ENCODE results near the gene ARHGEF25. TPM values are rescaled to one million over a fixed set of nuclear protein-coding genes. Genes with fewer than 3 reads are reported as not detected.
A peak's percentile ranks its signal among the peaks of the same experiment; 100 is the strongest.

ARHGEF25 gene
- total RNA-seq, 1 experiment from 2014 or later = 5.2 TPM

DNA sequence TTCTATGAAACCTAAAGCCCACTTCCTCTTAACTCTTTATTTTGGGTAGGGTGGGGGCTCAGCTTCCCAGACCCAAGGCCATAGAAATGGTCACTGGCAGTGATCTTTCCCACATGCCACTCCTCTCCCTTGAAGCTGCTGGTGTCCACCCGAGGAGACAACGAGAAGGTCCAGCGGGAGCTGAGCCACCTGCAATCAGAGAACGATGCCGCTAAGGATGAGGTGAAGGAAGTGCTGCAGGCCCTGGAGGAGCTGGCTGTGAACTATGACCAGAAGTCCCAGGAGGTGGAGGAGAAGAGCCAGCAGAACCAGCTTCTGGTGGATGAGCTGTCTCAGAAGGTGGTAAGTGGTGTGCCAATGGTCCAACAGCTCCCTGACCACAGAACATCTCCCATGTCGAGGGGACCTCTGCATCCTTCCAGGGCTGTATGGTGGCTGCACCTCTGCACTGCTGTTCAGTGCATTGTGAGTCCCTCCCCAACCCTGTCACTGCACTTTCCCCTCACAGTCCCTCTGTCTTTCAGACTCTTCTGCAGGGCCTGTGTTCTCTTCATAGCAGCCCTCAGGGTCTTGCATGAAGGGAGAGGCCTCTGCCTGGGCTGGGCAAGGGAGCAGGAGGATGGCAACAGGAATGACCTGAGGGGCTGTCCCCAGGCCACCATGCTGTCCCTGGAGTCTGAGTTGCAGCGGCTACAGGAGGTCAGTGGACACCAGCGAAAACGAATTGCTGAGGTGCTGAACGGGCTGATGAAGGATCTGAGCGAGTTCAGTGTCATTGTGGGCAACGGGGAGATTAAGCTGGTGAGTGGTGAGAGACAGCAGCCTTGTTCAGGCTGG is 39.1 kb upstream of the ARHGEF25 start:
- BruUV-seq (replicated peaks) = no TSS peak
- Histone ChIP-seq H3K27me3 (replicated peaks; ENCODE audit: control insufficient read depth, insufficient read depth, low read length) (no peaks in the 10 kb centered on the region), H3K36me3 (ENCODE audit: control insufficient read depth, insufficient read depth, low read length) (no peaks in the 10 kb centered on the region), H3K9me3 (no peaks in the 10 kb centered on the region), H3K4me3 (ENCODE audit: low read depth, low read length) (no peak overlapping the region), H3K4me1 (0 out of 2 replicates have a peak, but pooled peaks cover 4% of the 10 kb centered on the region)
- peaks cover 3% of the 10 kb centered on the region for H3K27me3 Mint-ChIP-seq (ENCODE audit: insufficient read depth, unreplicated experiment)
- intact Hi-C loops (cut with micrococcal nuclease; ENCODE audit: unreplicated experiment) = no loop called here
- TF ChIP-seq, protein P1, sequence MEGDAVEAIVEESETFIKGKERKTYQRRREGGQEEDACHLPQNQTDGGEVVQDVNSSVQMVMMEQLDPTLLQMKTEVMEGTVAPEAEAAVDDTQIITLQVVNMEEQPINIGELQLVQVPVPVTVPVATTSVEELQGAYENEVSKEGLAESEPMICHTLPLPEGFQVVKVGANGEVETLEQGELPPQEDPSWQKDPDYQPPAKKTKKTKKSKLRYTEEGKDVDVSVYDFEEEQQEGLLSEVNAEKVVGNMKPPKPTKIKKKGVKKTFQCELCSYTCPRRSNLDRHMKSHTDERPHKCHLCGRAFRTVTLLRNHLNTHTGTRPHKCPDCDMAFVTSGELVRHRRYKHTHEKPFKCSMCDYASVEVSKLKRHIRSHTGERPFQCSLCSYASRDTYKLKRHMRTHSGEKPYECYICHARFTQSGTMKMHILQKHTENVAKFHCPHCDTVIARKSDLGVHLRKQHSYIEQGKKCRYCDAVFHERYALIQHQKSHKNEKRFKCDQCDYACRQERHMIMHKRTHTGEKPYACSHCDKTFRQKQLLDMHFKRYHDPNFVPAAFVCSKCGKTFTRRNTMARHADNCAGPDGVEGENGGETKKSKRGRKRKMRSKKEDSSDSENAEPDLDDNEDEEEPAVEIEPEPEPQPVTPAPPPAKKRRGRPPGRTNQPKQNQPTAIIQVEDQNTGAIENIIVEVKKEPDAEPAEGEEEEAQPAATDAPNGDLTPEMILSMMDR (IDR thresholded peaks at IDR 0.05; ENCODE audit: insufficient read depth in 1 of 2, low read depth in 1 of 2, low read length in 1 of 2, severe bottlenecking in 1 of 2, unreplicated experiment in 1 of 2) = no peak
- no peaks in the 10 kb centered on the region for H3K9me3 Mint-ChIP-seq (ENCODE audit: unreplicated experiment)
- no peak overlapping the region for H3K4me3 Mint-ChIP-seq (ENCODE audit: unreplicated experiment)
- CTCF ChIA-PET = interaction anchor here (0.5 kb wide), 1 partner anchor 11 kb away, joined by 4 read pairs; no protein-coding TSS in a partner anchor
- no peaks in the 10 kb centered on the region for H3K4me1 Mint-ChIP-seq (ENCODE audit: low read depth, unreplicated experiment)
- no peak overlapping the region for H3K27ac Mint-ChIP-seq (ENCODE audit: unreplicated experiment)
- POLR2A ChIA-PET = no interaction called here
- peaks cover 7% of the 10 kb centered on the region for H3K36me3 Mint-ChIP-seq (ENCODE audit: insufficient read depth, unreplicated experiment)
- no peak for DNase-seq

DNA sequence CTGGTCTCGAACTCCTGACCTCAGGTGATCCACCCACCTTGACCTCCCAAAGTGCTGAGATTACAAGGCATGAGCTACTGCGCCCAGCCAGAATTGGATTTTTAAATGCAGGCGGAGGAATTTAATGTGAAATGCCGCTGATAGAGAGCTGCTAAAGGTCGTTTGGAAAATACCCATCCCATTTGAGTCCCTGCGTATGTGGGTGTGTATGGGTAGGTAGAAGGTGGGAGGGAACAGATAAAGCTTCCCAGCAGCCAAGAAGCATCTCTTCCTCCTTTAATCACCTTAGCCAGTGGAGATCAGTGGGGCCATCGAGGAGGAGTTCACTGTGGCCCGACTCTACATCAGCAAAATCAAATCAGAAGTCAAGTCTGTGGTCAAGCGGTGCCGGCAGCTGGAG is 36.4 kb upstream of the ARHGEF25 start:
- intact Hi-C loops (cut with micrococcal nuclease; ENCODE audit: unreplicated experiment) = no loop called here
- Mint-ChIP-seq H3K27me3 (ENCODE audit: insufficient read depth, unreplicated experiment) (no peaks in the 10 kb centered on the region), H3K27ac (ENCODE audit: unreplicated experiment) (no peak overlapping the region), H3K9me3 (ENCODE audit: unreplicated experiment) (no peaks in the 10 kb centered on the region), H3K4me1 (ENCODE audit: low read depth, unreplicated experiment) (peaks cover 6% of the 10 kb centered on the region), H3K4me3 (ENCODE audit: unreplicated experiment) (no peak overlapping the region), H3K36me3 (ENCODE audit: insufficient read depth, unreplicated experiment) (peaks cover 7% of the 10 kb centered on the region)
- TF ChIP-seq, protein P1 (IDR thresholded peaks at IDR 0.05; ENCODE audit: insufficient read depth in 1 of 2, low read depth in 1 of 2, low read length in 1 of 2, severe bottlenecking in 1 of 2, unreplicated experiment in 1 of 2) = no peak
- Histone ChIP-seq H3K27me3 (replicated peaks; ENCODE audit: control insufficient read depth, insufficient read depth, low read length) (no peaks in the 10 kb centered on the region), H3K36me3 (ENCODE audit: control insufficient read depth, insufficient read depth, low read length) (no peaks in the 10 kb centered on the region), H3K9me3 (no peaks in the 10 kb centered on the region), H3K4me1 (peaks cover 12% of the 10 kb centered on the region), H3K4me3 (ENCODE audit: low read depth, low read length) (no peak overlapping the region)
- POLR2A ChIA-PET = no interaction called here
- no peak for DNase-seq
- BruUV-seq (replicated peaks) = no TSS peak
- CTCF ChIA-PET = interaction anchor here (0.6 kb wide), 1 partner anchor 19 kb away, joined by 5 read pairs; no protein-coding TSS in a partner anchor

DNA sequence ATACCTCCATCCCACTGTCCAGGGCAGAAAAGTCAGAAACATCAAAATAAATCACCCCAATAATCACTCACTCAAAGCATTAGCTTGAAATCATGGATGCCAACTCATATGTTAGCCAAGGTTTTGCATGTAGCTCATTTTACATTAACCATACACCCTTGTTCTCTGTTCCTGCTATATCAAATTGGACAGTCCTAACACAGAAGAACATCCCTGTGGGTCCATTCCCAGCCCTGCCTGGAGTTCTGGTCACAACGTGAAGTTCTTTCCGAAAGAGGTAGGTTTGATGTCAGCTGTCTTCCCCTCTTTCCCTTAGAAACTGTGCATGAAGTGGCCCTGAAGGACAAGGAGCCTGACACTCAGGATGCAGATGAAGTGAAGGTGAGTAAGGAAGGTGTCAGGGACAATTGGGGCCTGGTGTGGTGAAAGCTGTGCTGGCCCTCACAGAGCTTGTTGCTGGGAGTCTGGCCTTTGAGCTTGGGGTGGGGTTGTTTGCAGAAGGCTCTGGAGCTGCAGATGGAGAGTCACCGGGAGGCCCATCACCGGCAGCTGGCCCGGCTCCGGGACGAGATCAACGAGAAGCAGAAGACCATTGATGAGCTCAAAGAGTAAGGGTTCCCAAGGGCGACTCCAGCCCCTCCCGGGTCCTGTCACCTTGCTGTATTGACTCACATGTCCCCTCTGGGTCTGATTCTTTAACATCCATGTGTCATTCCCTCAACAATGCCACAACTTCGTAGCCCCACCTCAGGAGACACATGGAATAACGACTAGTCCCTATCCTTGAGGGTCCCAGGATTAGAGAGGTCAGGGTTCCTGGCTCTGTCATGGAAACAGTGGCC is 35.2 kb upstream of the ARHGEF25 start:
- intact Hi-C loops (cut with micrococcal nuclease; ENCODE audit: unreplicated experiment) = no loop called here

More for the DNA sequence above, 35.2 kb upstream of the ARHGEF25 start:
- BruUV-seq (replicated peaks) = no TSS peak
- Histone ChIP-seq H3K27me3 (replicated peaks; ENCODE audit: control insufficient read depth, insufficient read depth, low read length) (no peaks in the 10 kb centered on the region), H3K4me3 (ENCODE audit: low read depth, low read length) (no peak overlapping the region), H3K36me3 (ENCODE audit: control insufficient read depth, insufficient read depth, low read length) (no peaks in the 10 kb centered on the region), H3K9me3 (no peaks in the 10 kb centered on the region), H3K4me1 (peaks cover 17% of the 10 kb centered on the region)
- ChIA-PET POLR2A (no interaction called here), CTCF (no interaction called here)
- peak in 1 of 2 experiments; percentile 38 for DNase-seq
- Mint-ChIP-seq H3K36me3 (ENCODE audit: insufficient read depth, unreplicated experiment) (peaks cover 7% of the 10 kb centered on the region), H3K4me1 (ENCODE audit: low read depth, unreplicated experiment) (peaks cover 8% of the 10 kb centered on the region), H3K27ac (ENCODE audit: unreplicated experiment) (no peak overlapping the region), H3K27me3 (ENCODE audit: insufficient read depth, unreplicated experiment) (no peaks in the 10 kb centered on the region), H3K4me3 (ENCODE audit: unreplicated experiment) (no peak overlapping the region), H3K9me3 (ENCODE audit: unreplicated experiment) (no peaks in the 10 kb centered on the region)
- TF ChIP-seq, protein P1 (IDR thresholded peaks at IDR 0.05; ENCODE audit: insufficient read depth in 1 of 2, low read depth in 1 of 2, low read length in 1 of 2, severe bottlenecking in 1 of 2, unreplicated experiment in 1 of 2) = no peak

Measured in Caco-2 (cell line).